ENCODE data around the gene SIPA1L3. TPM values are rescaled to one million over a fixed set of nuclear protein-coding genes. Genes with fewer than 3 reads are reported as not detected.

SIPA1L3 gene
- total RNA-seq, 3 donors from 2014 or later: 93.6 to 173 (median 144) TPM

GRCh38 chr19:38206006-38206745 is 299.2 kb downstream of the SIPA1L3 start:
- no peak for DNase-seq
- Histone ChIP-seq H3K4me3 (no peak overlapping the region), H3K4me1 (ENCODE audit: low read depth) (peaks cover 7% of the 10 kb centered on the region), H3K9me3 (no peaks in the 10 kb centered on the region), H3K36me3 (ENCODE audit: low read depth) (peaks cover 3% of the 10 kb centered on the region)
- TF ChIP-seq CTCF (IDR thresholded peaks at IDR 0.05): no peak
- no peak for ATAC-seq
- intact Hi-C loops (cut with DNase I, micrococcal nuclease): no loop called here

GRCh38 chr19:38206928-38207327 is 299.9 kb downstream of the SIPA1L3 start:
- ATAC-seq: no peak
- Histone ChIP-seq H3K36me3 (ENCODE audit: low read depth) (peaks cover 3% of the 10 kb centered on the region), H3K9me3 (no peaks in the 10 kb centered on the region), H3K4me3 (no peak overlapping the region), H3K4me1 (ENCODE audit: low read depth) (peaks cover 7% of the 10 kb centered on the region)
- intact Hi-C loops (cut with DNase I, micrococcal nuclease): no loop called here
- DNase-seq: no peak
- TF ChIP-seq CTCF (IDR thresholded peaks at IDR 0.05): no peak

GRCh38 chr19:38207543-38207942 is 300.5 kb downstream of the SIPA1L3 start:
- TF ChIP-seq CTCF (IDR thresholded peaks at IDR 0.05): no peak
- H3K4me1 ChIP-seq (ENCODE audit: low read depth): peaks cover 7% of the 10 kb centered on the region
- H3K4me3 ChIP-seq: no peak overlapping the region
- intact Hi-C loops (cut with DNase I, micrococcal nuclease): no loop called here
- ATAC-seq (no peak), DNase-seq (no peak)
- H3K36me3 ChIP-seq (ENCODE audit: low read depth): peaks cover 3% of the 10 kb centered on the region
- H3K9me3 ChIP-seq: no peaks in the 10 kb centered on the region

- intact Hi-C loops (cut with DNase I, micrococcal nuclease): no loop called here
- TF ChIP-seq CTCF (IDR thresholded peaks at IDR 0.05): no peak
- no peak overlapping the region for H3K4me3 ChIP-seq
- DNase-seq (no peak), ATAC-seq (no peak)
- peaks cover 3% of the 10 kb centered on the region for H3K36me3 ChIP-seq (ENCODE audit: low read depth)
- no peaks in the 10 kb centered on the region for H3K9me3 ChIP-seq
- H3K4me1 ChIP-seq (ENCODE audit: low read depth): peaks cover 7% of the 10 kb centered on the region
These were observed 301.6 kb downstream of the SIPA1L3 start for GRCh38 chr19:38208571-38208970.

GRCh38 chr19:38209152-38209551 is 302.1 kb downstream of the SIPA1L3 start:
- Histone ChIP-seq H3K9me3 (no peaks in the 10 kb centered on the region), H3K36me3 (ENCODE audit: low read depth) (peaks cover 3% of the 10 kb centered on the region), H3K4me1 (ENCODE audit: low read depth) (peaks cover 9% of the 10 kb centered on the region), H3K4me3 (no peak overlapping the region)
- intact Hi-C loops (cut with DNase I, micrococcal nuclease): no loop called here
- TF ChIP-seq CTCF (IDR thresholded peaks at IDR 0.05): no peak
- DNase-seq (no peak), ATAC-seq (peak; percentile 3)
